Gastrocnemius medialis (tissue), 4 donors: ENCODE results near the gene BICD1. TPM values are rescaled to one million over a fixed set of nuclear protein-coding genes. Genes with fewer than 3 reads are reported as not detected.

Experiments
- ATAC-seq, 2 donors: fragments of 150-250 bp; one replicate each; pipeline ENCODE4 v1.9.1; 2016
- DNase-seq, 2 donors: peaks; one replicate each; pipeline ENCODE4 v3.0.0-alpha.2; 2019
- H3K27ac ChIP-seq, 4 donors: fragments of 200-600 bp; sonication (generic); 1 replicate in 1 of 4; 2 replicates in 3 of 4; pipeline ENCODE4 v1.5.1; 2016 to 2018; ENCODE audit warnings: mild to moderate bottlenecking in 2 of 4, moderate library complexity in 1 of 4
- H3K27me3 ChIP-seq, 3 donors: fragments of 200-600 bp; sonication (generic) in 2 of 3; 1 replicate in 1 of 3; 2 replicates in 2 of 3; pipeline versions ENCODE4 v1.5.1 to v1.6.0; 2016 to 2019; ENCODE audit warnings: mild to moderate bottlenecking in 1 of 3, moderate library complexity in 1 of 3
- H3K36me3 ChIP-seq, 2 donors: fragments of 200-600 bp; sonication (generic) in 1 of 2; one replicate each; pipeline ENCODE4 v1.5.1; 2017 to 2018
- H3K4me1 ChIP-seq, 2 donors: fragments of 200-600 bp; sonication (generic) in 1 of 2; one replicate each; pipeline ENCODE4 v1.5.1; 2016 to 2017; ENCODE audit warnings: mild to moderate bottlenecking in 2 of 2
- H3K4me3 ChIP-seq, 4 donors: fragments of 200-600 bp; sonication (generic) in 3 of 4; 1 replicate in 1 of 4; 2 replicates in 3 of 4; pipeline ENCODE4 v1.5.1; 2016 to 2019; ENCODE audit warnings: mild to moderate bottlenecking in 2 of 4
- H3K9me3 ChIP-seq, 3 donors: fragments of 200-600 bp; sonication (generic) in 2 of 3; 1 replicate in 1 of 3; 2 replicates in 2 of 3; pipeline ENCODE4 v1.5.1; 2016 to 2019
- CTCF ChIP-seq, 5 experiments: fragments of 450-650 bp in 3 of 5; fragments of 200-600 bp in 2 of 5; sonication (generic) in 2 of 5; IDR thresholded peaks in 4 of 5; conservative IDR thresholded peaks in 1 of 5; 1 replicate in 4 of 5; 2 replicates in 1 of 5; pipeline ENCODE4 v1.5.1; 2016 to 2019; ENCODE audit warnings: antibody characterized with exemption in 5 of 5, mild to moderate bottlenecking in 3 of 5, moderate library complexity in 3 of 5
- POLR2A ChIP-seq, 2 donors: fragments of 450-650 bp; IDR thresholded peaks; one replicate each; pipeline ENCODE4 v1.6.1; 2017; ENCODE audit warnings: antibody characterized with exemption in 2 of 2, mild to moderate bottlenecking in 2 of 2, moderate library complexity in 2 of 2
- in situ Hi-C, 4 donors: fragments of 200-750 bp; cut with MboI; loops; one replicate each; pipeline versions ENCODE4 v1.15.0 to v1.8.0; 2017; ENCODE audit warnings: low sequenced_read_pairs in 4 of 4
- intact Hi-C: fragments of 100-400 bp; cut with DNase I; formaldehyde crosslinking; loops from one replicate; pipeline ENCODE4 v1.15.1; 2023; ENCODE audit warnings: low total_unique reads
- total RNA-seq, 4 donors: library from RNA; depleted of rRNA; stranded (reverse); fragments of >200 nt; gene quantifications; one replicate each; pipeline versions ENCODE4 v1.1.0 to v1.2.3, GENCODE V29; 2016

Gene BICD1
- total RNA-seq, 4 donors from 2014 or later: 1.4 to 2.3 (median 2.0) TPM

- Histone ChIP-seq H3K4me1 (no peaks in the 10 kb centered on the region), H3K27ac (no peak overlapping the region), H3K27me3 (no peaks in the 10 kb centered on the region), H3K36me3 (no peaks in the 10 kb centered on the region), H3K4me3 (no peak overlapping the region), H3K9me3 (no peaks in the 10 kb centered on the region)
- ATAC-seq (no peak), DNase-seq (no peak)
- intact Hi-C loops (no loop called here), in situ Hi-C loops (no loop called here)
- no peak for TF ChIP-seq POLR2A (IDR thresholded peaks at IDR 0.05)
- no peak for TF ChIP-seq CTCF (IDR thresholded peaks at IDR 0.05 in 4 of 5, conservative IDR thresholded peaks at IDR 0.05 in 1 of 5)
Observed at GRCh38 chr12:32208355-32208754, 101.7 kb downstream of the BICD1 start.

GRCh38 chr12:32211066-32211899, 104.6 kb downstream of the BICD1 start:
- no peaks in the 10 kb centered on the region for H3K4me1 ChIP-seq
- H3K27ac ChIP-seq: no peak overlapping the region
- intact Hi-C loops (no loop called here), in situ Hi-C loops (no loop called here)
- no peak overlapping the region for H3K4me3 ChIP-seq
- no peak for DNase-seq
- ATAC-seq: no peak
- H3K9me3 ChIP-seq: no peaks in the 10 kb centered on the region
- TF ChIP-seq POLR2A (IDR thresholded peaks at IDR 0.05) (no peak), CTCF (IDR thresholded peaks at IDR 0.05 in 4 of 5, conservative IDR thresholded peaks at IDR 0.05 in 1 of 5) (no peak)
- no peaks in the 10 kb centered on the region for H3K36me3 ChIP-seq
- H3K27me3 ChIP-seq: no peaks in the 10 kb centered on the region

- in situ Hi-C loops: no loop called here
- no peak overlapping the region for H3K27ac ChIP-seq
- TF ChIP-seq CTCF (IDR thresholded peaks at IDR 0.05 in 4 of 5, conservative IDR thresholded peaks at IDR 0.05 in 1 of 5) (no peak), POLR2A (IDR thresholded peaks at IDR 0.05) (no peak)
- H3K4me3 ChIP-seq: no peak overlapping the region
- DNase-seq (no peak), ATAC-seq (no peak)
- intact Hi-C loops: no loop called here
- H3K36me3 ChIP-seq: no peaks in the 10 kb centered on the region
- H3K4me1 ChIP-seq: no peaks in the 10 kb centered on the region
- H3K9me3 ChIP-seq: no peaks in the 10 kb centered on the region
- no peaks in the 10 kb centered on the region for H3K27me3 ChIP-seq
Observed at GRCh38 chr12:32211900-32212156, 105.2 kb downstream of the BICD1 start.

- H3K27ac ChIP-seq: no peak overlapping the region
- no peaks in the 10 kb centered on the region for H3K9me3 ChIP-seq
- in situ Hi-C loops (no loop called here), intact Hi-C loops (no loop called here)
- H3K4me1 ChIP-seq: no peaks in the 10 kb centered on the region
- ATAC-seq (no peak), DNase-seq (no peak)
- H3K27me3 ChIP-seq: no peaks in the 10 kb centered on the region
- no peaks in the 10 kb centered on the region for H3K36me3 ChIP-seq
- no peak for TF ChIP-seq POLR2A (IDR thresholded peaks at IDR 0.05)
- no peak for TF ChIP-seq CTCF (IDR thresholded peaks at IDR 0.05 in 4 of 5, conservative IDR thresholded peaks at IDR 0.05 in 1 of 5)
- H3K4me3 ChIP-seq: no peak overlapping the region
Observed at GRCh38 chr12:32214723-32215122, 108.1 kb downstream of the BICD1 start.
